Neural cell (in vitro differentiated cells): Measurements from ENCODE around the gene SERPINB4.

ENCODE experiments used
- TAF1 ChIP-seq: IDR thresholded peaks from 2 replicates; pipeline ENCODE4 v1.6.1; 2012; ENCODE audit warnings: low read depth
- TF ChIP-seq, protein P1 (sequence below): fragments of 450-650 bp; IDR thresholded peaks from 2 replicates; pipeline ENCODE4 v1.5.1; 2014; ENCODE audit warnings: antibody characterized with exemption, mild to moderate bottlenecking, moderate library complexity; ENCODE audit not compliant: poor library complexity, severe bottlenecking

GRCh38 chr18:63686871-63687270 lies 42.8 kb upstream of the SERPINB4 start:
- TF ChIP-seq, protein P1, sequence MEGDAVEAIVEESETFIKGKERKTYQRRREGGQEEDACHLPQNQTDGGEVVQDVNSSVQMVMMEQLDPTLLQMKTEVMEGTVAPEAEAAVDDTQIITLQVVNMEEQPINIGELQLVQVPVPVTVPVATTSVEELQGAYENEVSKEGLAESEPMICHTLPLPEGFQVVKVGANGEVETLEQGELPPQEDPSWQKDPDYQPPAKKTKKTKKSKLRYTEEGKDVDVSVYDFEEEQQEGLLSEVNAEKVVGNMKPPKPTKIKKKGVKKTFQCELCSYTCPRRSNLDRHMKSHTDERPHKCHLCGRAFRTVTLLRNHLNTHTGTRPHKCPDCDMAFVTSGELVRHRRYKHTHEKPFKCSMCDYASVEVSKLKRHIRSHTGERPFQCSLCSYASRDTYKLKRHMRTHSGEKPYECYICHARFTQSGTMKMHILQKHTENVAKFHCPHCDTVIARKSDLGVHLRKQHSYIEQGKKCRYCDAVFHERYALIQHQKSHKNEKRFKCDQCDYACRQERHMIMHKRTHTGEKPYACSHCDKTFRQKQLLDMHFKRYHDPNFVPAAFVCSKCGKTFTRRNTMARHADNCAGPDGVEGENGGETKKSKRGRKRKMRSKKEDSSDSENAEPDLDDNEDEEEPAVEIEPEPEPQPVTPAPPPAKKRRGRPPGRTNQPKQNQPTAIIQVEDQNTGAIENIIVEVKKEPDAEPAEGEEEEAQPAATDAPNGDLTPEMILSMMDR = no peak
- TF ChIP-seq TAF1 = no peak
